Pons (tissue), 1 donor: Measurements from ENCODE around the gene CSF1R.

Experiments used
- DNase-seq: peaks from one replicate; pipeline ENCODE4 v3.0.0-alpha.2; 2016; ENCODE audit warnings: low spot score

Gene CSF1R

GRCh38 chr5:150120617-150121447 is 34.5 kb upstream of the CSF1R start:
- DNase-seq = no peak

- no peak for DNase-seq
Measured at GRCh38 chr5:150120062-150120441, 33.7 kb upstream of the CSF1R start.

DNA sequence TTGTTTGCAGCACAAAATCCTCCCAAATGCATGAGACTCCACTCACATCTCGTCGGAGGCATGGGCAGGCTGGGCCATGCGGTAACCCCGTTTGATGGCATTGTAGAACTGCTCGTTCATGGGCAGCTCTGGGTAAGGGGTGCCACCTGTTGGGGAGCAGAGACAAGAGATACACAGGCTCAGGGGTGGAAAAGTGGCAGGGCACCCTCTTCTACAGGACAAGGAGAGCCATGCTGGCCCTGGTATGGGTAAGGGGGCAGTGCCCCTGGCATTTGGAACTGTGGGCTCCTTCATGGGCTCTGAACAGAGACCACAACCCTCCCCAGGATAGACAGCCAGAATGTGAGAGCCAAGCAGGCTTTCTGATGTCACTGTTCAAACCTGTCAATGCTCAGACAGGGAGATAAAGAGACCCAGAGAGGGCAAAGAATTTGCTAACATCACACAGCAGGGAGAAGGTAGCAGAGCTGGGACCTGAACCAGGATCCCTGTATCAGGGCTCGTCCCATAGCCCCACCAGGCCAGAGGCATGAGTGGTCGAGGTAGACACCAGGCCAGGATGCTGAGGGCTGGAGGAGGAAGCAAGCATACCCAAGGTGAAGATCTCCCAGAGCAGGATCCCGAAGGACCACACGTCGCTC is 33.2 kb upstream of the CSF1R start:
- DNase-seq = peak; percentile 41

DNA sequence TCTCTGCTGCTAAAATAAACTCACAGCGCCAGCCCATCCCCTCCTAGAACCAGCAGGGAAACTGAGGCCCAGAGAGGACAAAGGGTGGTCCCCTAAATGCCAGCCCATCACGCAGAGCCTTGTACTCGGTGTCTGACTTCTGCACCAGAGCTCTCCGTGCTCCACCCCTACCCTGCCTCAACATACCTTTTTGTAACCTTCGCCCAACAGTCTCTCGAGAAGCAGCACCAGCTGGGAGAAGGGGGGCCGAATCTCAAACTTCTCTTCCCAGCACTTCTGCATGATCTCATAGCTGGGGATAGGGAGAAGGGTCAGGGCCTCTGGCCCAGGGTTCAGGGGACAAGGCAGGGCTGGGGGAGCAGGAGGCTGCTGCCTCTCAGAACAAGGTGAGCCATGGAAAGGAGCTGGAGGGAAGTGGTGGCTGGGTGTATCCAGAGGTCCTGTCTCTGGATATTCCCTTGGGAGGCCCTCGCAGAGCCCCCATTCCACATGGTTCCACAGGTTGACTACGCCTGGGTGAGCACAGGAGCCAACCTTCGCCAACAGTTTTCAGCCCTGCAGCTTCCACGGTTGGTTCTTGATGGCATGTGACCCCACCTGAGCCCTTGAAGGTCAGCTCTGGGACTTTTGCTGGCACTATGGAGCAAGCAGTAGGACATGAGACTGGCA is 32.3 kb upstream of the CSF1R start:
- no peak for DNase-seq

- no peak for DNase-seq
Measured at GRCh38 chr5:150117945-150118560, 31.7 kb upstream of the CSF1R start.

DNA sequence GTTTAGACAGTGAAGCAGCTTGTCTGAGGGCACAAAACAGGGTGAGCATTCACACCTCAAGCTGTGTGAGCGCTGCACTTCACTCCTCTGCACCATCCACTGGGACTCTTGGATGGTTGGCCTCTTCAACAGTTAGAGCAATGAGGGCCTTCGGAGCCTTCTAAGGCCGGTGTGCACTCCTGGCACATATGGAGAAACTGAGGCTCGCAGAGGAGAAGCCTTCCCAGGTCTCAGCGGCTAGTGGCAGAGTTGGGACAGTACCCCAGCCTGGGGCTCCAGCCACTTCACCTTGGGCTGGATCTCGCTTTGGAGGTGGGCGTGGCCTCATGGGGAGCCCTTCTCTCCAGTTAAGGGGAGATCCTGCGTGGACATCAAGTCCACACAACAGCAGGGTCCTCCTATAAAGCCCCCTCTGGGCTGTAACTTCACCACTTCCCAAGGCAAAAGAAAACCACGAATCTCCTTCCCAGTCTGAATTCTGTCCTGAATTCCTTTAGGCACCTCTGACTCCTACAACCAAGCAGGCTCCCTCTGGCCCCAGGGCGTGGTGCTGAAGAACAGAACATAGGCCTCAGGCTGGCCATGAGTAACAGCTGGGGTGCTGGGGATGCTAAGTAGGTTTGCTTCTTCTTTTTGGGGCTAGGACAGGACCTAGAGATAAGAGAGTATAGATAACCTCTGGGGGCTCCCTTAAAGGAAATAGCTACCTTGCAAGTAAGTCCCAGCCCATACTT is 30.5 kb upstream of the CSF1R start:
- DNase-seq = no peak

GRCh38 chr5:150114773-150115408 is 28.5 kb upstream of the CSF1R start:
- DNase-seq = no peak

GRCh38 chr5:150114102-150114641 is 27.8 kb upstream of the CSF1R start:
- no peak for DNase-seq

- no peak for DNase-seq
Measured at GRCh38 chr5:150113047-150113744, 26.8 kb upstream of the CSF1R start.

DNA sequence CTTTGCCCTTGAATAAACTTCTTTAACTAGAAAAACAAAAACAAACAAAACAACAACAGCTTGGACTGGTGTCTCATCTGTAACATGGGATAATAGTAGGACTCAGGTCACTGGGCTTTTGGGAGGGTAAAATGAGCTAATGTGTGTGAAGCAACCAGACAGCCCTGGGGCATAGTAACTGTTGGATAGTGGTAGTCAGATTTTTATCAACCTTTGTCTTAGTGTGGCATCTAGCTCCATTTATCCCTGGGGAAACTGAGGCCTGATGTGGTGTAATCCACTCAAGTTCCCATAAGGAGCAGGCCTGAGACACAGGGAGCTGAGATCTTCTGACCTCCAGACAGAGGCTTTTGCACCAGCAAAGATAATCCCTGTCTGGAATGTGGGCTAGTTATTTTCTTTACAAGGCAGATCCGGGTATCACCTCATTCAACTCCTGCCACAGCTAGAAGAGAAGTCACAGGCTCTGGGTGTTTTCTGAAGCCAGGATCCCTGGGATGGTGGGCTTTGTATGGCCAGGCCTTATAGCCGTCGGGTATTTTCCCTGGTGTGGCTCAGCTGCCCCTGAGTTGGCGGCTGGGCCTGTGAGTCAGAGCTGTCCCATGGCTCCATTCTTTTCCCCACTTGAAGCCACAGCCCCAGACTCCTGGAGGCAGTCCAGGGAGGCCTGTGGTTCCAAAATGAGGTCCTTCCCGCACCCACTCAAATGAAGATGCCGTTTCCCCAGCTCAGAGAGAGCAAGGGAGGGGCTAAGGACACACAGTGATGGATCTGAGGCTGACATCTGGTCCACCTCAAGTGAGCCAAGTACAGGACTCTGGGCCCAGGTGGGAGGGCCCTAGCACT is 26.1 kb upstream of the CSF1R start:
- DNase-seq = no peak

GRCh38 chr5:150111122-150111521 is 24.8 kb upstream of the CSF1R start:
- no peak for DNase-seq

- DNase-seq = no peak
Measured at GRCh38 chr5:150109921-150110320, 23.6 kb upstream of the CSF1R start.

DNA sequence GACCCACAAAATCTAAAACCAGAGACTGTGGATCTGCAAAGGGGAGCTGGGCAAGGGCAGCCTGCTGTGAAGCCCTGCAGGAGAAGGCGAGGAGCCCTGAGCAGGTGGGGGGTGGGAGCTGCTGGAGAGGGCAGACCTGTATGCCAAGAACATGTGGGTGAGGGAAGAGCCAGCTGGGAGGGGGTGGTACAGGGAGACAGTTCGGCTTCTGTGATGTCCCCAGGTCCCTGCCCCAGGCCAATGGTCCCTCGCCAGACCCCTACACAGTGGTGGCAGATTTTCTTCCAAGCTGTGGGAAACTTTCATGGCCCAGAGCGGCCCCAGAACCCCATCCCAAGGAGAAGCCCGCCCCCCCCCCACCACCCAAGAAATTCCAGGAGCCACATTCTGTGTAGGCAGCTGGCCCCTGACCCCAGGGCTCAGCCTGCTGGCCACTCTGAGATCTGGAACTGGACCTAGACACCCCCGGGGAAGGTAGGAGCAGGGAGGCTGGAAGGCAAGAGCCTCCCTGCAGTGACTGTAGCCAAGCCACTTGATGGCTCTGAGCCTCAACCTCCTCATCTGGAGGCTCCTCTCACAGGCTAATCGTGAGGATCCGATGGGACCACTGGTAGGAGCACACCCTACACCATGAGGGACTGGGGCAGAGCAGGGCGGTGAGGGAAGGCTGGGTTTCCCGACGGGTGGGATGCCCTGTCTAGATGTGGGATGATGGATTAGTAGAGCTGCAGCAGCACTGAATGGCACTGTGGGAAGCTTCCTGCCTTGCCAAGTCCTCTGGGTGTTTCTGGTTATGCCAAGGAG is 22.6 kb upstream of the CSF1R start:
- no peak for DNase-seq

- DNase-seq = no peak
Measured at GRCh38 chr5:150107909-150108447, 21.6 kb upstream of the CSF1R start.

DNA sequence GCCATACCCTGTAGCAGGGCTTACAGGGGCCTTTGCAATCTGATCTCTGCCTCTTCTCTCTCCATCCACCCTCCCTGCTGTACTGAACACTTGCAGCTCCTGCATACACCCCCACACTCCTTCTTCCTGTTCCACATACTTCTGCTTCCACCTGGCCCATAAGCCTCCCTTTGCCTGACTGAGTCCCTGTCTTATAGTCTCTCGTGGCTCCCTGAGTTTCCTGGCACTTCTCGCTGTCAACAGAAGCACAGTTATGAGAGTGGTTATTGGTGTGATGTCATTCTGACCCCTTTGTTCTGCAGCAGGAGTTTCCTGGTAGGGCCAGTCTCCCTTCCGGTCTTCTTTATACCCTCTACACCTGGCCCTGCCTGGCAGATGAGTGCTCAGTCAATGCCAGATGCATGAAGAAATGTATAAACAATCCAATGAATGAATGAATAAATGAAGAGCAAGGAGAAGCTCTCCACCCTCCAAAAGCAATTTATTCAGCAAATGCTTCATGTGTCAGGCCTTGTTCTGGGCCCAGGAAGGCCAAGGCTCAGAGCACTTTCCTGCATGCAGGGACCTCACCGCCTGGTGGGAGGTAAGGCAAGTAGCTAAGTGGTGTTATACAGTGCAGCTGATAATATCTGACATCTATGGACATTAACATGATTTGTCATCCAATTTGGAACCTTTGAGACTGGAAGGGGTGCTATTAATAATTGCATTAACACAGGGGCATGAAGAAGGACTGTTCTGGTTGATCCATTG is 20.5 kb upstream of the CSF1R start:
- DNase-seq = no peak

- no peak for DNase-seq
Measured at GRCh38 chr5:150105928-150106615, 19.7 kb upstream of the CSF1R start.

GRCh38 chr5:150104550-150104870 is 18.2 kb upstream of the CSF1R start:
- DNase-seq = no peak
